ENCODE data around the gene ADO. TPM values are rescaled to one million over a fixed set of nuclear protein-coding genes. Genes with fewer than 3 reads are reported as not detected.

ADO gene
- total RNA-seq, 1 experiment from 2014 or later: 29.3 TPM

- TF ChIP-seq, protein P1, sequence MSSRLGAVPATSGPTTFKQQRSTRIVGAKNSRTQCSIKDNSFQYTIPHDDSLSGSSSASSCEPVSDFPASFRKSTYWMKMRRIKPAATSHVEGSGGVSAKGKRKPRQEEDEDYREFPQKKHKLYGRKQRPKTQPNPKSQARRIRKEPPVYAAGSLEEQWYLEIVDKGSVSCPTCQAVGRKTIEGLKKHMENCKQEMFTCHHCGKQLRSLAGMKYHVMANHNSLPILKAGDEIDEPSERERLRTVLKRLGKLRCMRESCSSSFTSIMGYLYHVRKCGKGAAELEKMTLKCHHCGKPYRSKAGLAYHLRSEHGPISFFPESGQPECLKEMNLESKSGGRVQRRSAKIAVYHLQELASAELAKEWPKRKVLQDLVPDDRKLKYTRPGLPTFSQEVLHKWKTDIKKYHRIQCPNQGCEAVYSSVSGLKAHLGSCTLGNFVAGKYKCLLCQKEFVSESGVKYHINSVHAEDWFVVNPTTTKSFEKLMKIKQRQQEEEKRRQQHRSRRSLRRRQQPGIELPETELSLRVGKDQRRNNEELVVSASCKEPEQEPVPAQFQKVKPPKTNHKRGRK (CRISPR knock-in tag; IDR thresholded peaks at IDR 0.05; ENCODE audit: borderline replicate concordance): no peak
- TF ChIP-seq NFATC4 (CRISPR knock-in tag; IDR thresholded peaks at IDR 0.05): no peak
- TF ChIP-seq ZNF671 (CRISPR knock-in tag; IDR thresholded peaks at IDR 0.05): no peak
Observed at GRCh38 chr10:62759599-62760175, 44.8 kb upstream of the ADO start (continued).

- POLR2A ChIA-PET: no interaction called here
Observed at GRCh38 chr10:62760401-62760800, 44.1 kb upstream of the ADO start.

More at GRCh38 chr10:62760401-62760800, 44.1 kb upstream of the ADO start:
- no peaks in the 10 kb centered on the region for H3K36me3 Mint-ChIP-seq
- no peak for TF ChIP-seq AFF4 (CRISPR knock-in tag; IDR thresholded peaks at IDR 0.05; ENCODE audit: borderline replicate concordance)
- no peak for TF ChIP-seq TP53 (CRISPR knock-in tag; IDR thresholded peaks at IDR 0.05)
- TF ChIP-seq, protein P2, sequence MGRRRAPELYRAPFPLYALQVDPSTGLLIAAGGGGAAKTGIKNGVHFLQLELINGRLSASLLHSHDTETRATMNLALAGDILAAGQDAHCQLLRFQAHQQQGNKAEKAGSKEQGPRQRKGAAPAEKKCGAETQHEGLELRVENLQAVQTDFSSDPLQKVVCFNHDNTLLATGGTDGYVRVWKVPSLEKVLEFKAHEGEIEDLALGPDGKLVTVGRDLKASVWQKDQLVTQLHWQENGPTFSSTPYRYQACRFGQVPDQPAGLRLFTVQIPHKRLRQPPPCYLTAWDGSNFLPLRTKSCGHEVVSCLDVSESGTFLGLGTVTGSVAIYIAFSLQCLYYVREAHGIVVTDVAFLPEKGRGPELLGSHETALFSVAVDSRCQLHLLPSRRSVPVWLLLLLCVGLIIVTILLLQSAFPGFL (CRISPR knock-in tag; IDR thresholded peaks at IDR 0.05; ENCODE audit: borderline replicate concordance): no peak
- TF ChIP-seq SMAD3 (CRISPR knock-in tag; IDR thresholded peaks at IDR 0.05; ENCODE audit: borderline replicate concordance): no peak
- TF ChIP-seq, protein P3, sequence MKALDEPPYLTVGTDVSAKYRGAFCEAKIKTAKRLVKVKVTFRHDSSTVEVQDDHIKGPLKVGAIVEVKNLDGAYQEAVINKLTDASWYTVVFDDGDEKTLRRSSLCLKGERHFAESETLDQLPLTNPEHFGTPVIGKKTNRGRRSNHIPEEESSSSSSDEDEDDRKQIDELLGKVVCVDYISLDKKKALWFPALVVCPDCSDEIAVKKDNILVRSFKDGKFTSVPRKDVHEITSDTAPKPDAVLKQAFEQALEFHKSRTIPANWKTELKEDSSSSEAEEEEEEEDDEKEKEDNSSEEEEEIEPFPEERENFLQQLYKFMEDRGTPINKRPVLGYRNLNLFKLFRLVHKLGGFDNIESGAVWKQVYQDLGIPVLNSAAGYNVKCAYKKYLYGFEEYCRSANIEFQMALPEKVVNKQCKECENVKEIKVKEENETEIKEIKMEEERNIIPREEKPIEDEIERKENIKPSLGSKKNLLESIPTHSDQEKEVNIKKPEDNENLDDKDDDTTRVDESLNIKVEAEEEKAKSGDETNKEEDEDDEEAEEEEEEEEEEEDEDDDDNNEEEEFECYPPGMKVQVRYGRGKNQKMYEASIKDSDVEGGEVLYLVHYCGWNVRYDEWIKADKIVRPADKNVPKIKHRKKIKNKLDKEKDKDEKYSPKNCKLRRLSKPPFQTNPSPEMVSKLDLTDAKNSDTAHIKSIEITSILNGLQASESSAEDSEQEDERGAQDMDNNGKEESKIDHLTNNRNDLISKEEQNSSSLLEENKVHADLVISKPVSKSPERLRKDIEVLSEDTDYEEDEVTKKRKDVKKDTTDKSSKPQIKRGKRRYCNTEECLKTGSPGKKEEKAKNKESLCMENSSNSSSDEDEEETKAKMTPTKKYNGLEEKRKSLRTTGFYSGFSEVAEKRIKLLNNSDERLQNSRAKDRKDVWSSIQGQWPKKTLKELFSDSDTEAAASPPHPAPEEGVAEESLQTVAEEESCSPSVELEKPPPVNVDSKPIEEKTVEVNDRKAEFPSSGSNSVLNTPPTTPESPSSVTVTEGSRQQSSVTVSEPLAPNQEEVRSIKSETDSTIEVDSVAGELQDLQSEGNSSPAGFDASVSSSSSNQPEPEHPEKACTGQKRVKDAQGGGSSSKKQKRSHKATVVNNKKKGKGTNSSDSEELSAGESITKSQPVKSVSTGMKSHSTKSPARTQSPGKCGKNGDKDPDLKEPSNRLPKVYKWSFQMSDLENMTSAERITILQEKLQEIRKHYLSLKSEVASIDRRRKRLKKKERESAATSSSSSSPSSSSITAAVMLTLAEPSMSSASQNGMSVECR (CRISPR knock-in tag; IDR thresholded peaks at IDR 0.05; ENCODE audit: borderline replicate concordance): no peak
- TF ChIP-seq TEAD1 (CRISPR knock-in tag; IDR thresholded peaks at IDR 0.05): no peak
- TF ChIP-seq PRRX2 (CRISPR knock-in tag; IDR thresholded peaks at IDR 0.05): no peak
- TF ChIP-seq, protein P4, sequence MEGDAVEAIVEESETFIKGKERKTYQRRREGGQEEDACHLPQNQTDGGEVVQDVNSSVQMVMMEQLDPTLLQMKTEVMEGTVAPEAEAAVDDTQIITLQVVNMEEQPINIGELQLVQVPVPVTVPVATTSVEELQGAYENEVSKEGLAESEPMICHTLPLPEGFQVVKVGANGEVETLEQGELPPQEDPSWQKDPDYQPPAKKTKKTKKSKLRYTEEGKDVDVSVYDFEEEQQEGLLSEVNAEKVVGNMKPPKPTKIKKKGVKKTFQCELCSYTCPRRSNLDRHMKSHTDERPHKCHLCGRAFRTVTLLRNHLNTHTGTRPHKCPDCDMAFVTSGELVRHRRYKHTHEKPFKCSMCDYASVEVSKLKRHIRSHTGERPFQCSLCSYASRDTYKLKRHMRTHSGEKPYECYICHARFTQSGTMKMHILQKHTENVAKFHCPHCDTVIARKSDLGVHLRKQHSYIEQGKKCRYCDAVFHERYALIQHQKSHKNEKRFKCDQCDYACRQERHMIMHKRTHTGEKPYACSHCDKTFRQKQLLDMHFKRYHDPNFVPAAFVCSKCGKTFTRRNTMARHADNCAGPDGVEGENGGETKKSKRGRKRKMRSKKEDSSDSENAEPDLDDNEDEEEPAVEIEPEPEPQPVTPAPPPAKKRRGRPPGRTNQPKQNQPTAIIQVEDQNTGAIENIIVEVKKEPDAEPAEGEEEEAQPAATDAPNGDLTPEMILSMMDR (IDR thresholded peaks at IDR 0.05): no peak
- no peak for TF ChIP-seq JUN (CRISPR knock-in tag; IDR thresholded peaks at IDR 0.05)
- TF ChIP-seq ZMAT4 (CRISPR knock-in tag; IDR thresholded peaks at IDR 0.05): no peak
- no peak for TF ChIP-seq SP1 (CRISPR knock-in tag; conservative IDR thresholded peaks at IDR 0.05)
- TF ChIP-seq ETV6 (CRISPR knock-in tag; IDR thresholded peaks at IDR 0.05): no peak
- no peak for TF ChIP-seq NFE2L1 (CRISPR knock-in tag; IDR thresholded peaks at IDR 0.05)
- no peak for TF ChIP-seq CREM (CRISPR knock-in tag; IDR thresholded peaks at IDR 0.05)
- TF ChIP-seq FOXK1 (CRISPR knock-in tag; IDR thresholded peaks at IDR 0.05): no peak
- H3K27me3 Mint-ChIP-seq (ENCODE audit: low read depth): no peaks in the 10 kb centered on the region
- CTCF ChIA-PET: interaction anchor here (1.2 to 1.9 kb wide), 3 partner anchors 58 to 150 kb away, joined by 4 to 6 read pairs (median 4); no protein-coding TSS in a partner anchor
- ATAC-seq (no peak; the same call in 1 of the 2 replicates), DNase-seq (ENCODE audit: low spot score) (no peak)
- no peaks in the 10 kb centered on the region for H3K9me3 Mint-ChIP-seq
- H3K4me3 Mint-ChIP-seq: no peak overlapping the region
- no peak overlapping the region; the same call in 1 of the 2 replicates for H3K27ac Mint-ChIP-seq
- peaks cover 20% of the 10 kb centered on the region for H3K4me1 Mint-ChIP-seq

Measured in WTC11 (cell line).